Effector memory CD8-positive, alpha-beta T cell (primary cell): Measurements from ENCODE around the gene ADARB1.

Experiments
- ATAC-seq: fragments of 150-1000 bp; cut with Tn5 transposase; replicated peaks from 2 replicates; pipeline ENCODE4 v1.10.0; 2021; ENCODE audit warnings: mild to moderate bottlenecking, moderate library complexity
- DNase-seq, 3 experiments: peaks; one replicate each; pipeline ENCODE4 v3.0.0; 2021
- H3K27ac Mint-ChIP-seq, 2 donors: one replicate each; pipeline ENCODE4 v1.8.0; 2022; ENCODE audit warnings: mild to moderate bottlenecking in 2 of 2, mixed read lengths in 2 of 2, moderate library complexity in 2 of 2
- H3K27me3 Mint-ChIP-seq, 2 donors: one replicate each; pipeline ENCODE4 v1.8.0; 2022; ENCODE audit warnings: mixed read lengths in 2 of 2
- H3K36me3 Mint-ChIP-seq: one replicate; pipeline ENCODE4 v1.8.0; 2022; ENCODE audit warnings: mild to moderate bottlenecking, moderate library complexity, mixed read lengths; ENCODE audit not compliant: insufficient read depth
- H3K4me1 Mint-ChIP-seq, 2 donors: one replicate each; pipeline ENCODE4 v1.8.0; 2022; ENCODE audit warnings: low read depth in 2 of 2, mixed read lengths in 2 of 2
- H3K4me3 Mint-ChIP-seq, 2 donors: one replicate each; pipeline ENCODE4 v1.8.0; 2022; ENCODE audit warnings: mild to moderate bottlenecking in 2 of 2, mixed read lengths in 2 of 2, moderate library complexity in 2 of 2
- H3K9me3 Mint-ChIP-seq, 2 donors: one replicate each; pipeline ENCODE4 v1.8.0; 2022; ENCODE audit warnings: mixed read lengths in 2 of 2

The ADARB1 gene

DNA sequence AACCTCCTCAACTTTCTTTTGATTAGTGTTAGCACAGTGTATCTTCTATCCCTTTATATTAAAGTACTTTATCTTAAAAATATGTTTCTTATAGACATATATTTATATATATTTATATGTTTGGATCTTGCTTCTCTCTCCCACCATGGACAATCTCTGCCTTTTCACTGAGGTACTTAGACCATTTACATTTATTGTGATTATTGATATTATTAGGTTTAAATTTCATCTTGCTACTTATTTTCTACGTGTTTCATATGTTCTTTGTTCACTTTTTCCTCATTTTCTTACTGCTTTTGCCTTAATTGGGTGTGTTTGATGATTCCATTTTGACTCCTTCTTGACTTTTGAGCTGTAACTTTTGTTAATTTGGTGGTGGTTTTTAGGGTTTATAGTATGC lies 142.6 kb downstream of the ADARB1 start:
- Mint-ChIP-seq H3K9me3 (peaks cover 3 to 9% of the 10 kb centered on the region in 2 donors), H3K27me3 (no peaks in the 10 kb centered on the region), H3K36me3 (peaks cover 12% of the 10 kb centered on the region), H3K4me3 (no peak overlapping the region), H3K27ac (peak overlapping the region in 1 of 2 donors; percentile 75), H3K4me1 (peaks cover 2 to 7% of the 10 kb centered on the region in 2 donors)
- ATAC-seq (no peak), DNase-seq (no peak)

GRCh38 chr21:45219517-45219916 lies 145.1 kb downstream of the ADARB1 start:
- ATAC-seq (no peak), DNase-seq (no peak)
- H3K9me3 Mint-ChIP-seq: peaks cover 3 to 9% of the 10 kb centered on the region in 2 donors
- no peak overlapping the region for H3K27ac Mint-ChIP-seq
- H3K36me3 Mint-ChIP-seq: peaks cover 23% of the 10 kb centered on the region
- H3K4me1 Mint-ChIP-seq: peaks cover 8 to 13% of the 10 kb centered on the region in 2 donors
- no peak overlapping the region for H3K4me3 Mint-ChIP-seq
- no peaks in the 10 kb centered on the region for H3K27me3 Mint-ChIP-seq

DNA sequence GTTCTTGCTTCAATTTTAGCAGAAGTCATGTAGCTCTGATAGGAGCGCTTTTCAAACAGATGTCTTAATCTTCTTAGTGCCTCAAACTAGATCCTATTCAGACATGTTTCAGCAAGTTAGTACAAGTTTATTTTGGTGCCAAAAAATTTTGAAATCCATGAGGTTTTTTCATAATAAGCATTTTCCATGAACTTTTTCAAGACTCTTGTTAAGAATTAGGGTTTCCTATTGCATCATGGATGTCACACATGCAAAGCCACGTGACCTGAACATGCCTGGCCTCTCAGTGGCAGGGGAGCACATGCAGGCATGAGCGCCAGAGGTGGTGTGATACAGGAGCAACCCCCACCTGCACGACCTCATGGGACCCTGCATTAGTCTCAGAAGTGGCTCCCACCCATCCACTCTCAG lies 145.7 kb downstream of the ADARB1 start:
- Mint-ChIP-seq H3K36me3 (peaks cover 29% of the 10 kb centered on the region), H3K4me1 (peaks cover 13 to 18% of the 10 kb centered on the region in 2 donors), H3K9me3 (peaks cover 3 to 9% of the 10 kb centered on the region in 2 donors), H3K27ac (no peak overlapping the region), H3K27me3 (no peaks in the 10 kb centered on the region), H3K4me3 (no peak overlapping the region)
- ATAC-seq: no peak
- no peak for DNase-seq

- no peak for DNase-seq
- no peak overlapping the region for H3K4me3 Mint-ChIP-seq
- H3K9me3 Mint-ChIP-seq: peaks cover 3 to 9% of the 10 kb centered on the region in 2 donors
- peaks cover 16 to 25% of the 10 kb centered on the region in 2 donors for H3K4me1 Mint-ChIP-seq
- no peak for ATAC-seq
- peaks cover 32% of the 10 kb centered on the region for H3K36me3 Mint-ChIP-seq
- H3K27me3 Mint-ChIP-seq: no peaks in the 10 kb centered on the region
- H3K27ac Mint-ChIP-seq: peak overlapping the region in 1 of 2 donors; percentile 65
Measured at GRCh38 chr21:45220714-45221490, 146.5 kb downstream of the ADARB1 start.

DNA sequence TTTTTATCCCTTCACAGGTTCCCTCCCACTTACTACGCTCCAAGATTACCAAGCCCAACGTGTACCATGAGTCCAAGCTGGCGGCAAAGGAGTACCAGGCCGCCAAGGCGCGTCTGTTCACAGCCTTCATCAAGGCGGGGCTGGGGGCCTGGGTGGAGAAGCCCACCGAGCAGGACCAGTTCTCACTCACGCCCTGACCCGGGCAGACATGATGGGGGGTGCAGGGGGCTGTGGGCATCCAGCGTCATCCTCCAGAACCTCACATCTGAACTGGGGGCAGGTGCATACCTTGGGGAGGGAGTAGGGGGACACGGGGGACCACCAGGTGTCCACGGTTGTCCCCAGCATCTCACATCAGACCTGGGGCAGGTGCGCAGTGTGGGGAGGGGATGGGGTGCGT lies 147.6 kb downstream of the ADARB1 start:
- DNase-seq (no peak), ATAC-seq (no peak)
- H3K27me3 Mint-ChIP-seq: no peaks in the 10 kb centered on the region
- peak overlapping the region in 1 of 2 donors; percentile 53 for H3K27ac Mint-ChIP-seq
- peaks cover 27 to 36% of the 10 kb centered on the region in 2 donors for H3K4me1 Mint-ChIP-seq
- H3K9me3 Mint-ChIP-seq: peaks cover 3 to 5% of the 10 kb centered on the region in 2 donors
- H3K4me3 Mint-ChIP-seq: no peak overlapping the region
- peaks cover 38% of the 10 kb centered on the region for H3K36me3 Mint-ChIP-seq

DNA sequence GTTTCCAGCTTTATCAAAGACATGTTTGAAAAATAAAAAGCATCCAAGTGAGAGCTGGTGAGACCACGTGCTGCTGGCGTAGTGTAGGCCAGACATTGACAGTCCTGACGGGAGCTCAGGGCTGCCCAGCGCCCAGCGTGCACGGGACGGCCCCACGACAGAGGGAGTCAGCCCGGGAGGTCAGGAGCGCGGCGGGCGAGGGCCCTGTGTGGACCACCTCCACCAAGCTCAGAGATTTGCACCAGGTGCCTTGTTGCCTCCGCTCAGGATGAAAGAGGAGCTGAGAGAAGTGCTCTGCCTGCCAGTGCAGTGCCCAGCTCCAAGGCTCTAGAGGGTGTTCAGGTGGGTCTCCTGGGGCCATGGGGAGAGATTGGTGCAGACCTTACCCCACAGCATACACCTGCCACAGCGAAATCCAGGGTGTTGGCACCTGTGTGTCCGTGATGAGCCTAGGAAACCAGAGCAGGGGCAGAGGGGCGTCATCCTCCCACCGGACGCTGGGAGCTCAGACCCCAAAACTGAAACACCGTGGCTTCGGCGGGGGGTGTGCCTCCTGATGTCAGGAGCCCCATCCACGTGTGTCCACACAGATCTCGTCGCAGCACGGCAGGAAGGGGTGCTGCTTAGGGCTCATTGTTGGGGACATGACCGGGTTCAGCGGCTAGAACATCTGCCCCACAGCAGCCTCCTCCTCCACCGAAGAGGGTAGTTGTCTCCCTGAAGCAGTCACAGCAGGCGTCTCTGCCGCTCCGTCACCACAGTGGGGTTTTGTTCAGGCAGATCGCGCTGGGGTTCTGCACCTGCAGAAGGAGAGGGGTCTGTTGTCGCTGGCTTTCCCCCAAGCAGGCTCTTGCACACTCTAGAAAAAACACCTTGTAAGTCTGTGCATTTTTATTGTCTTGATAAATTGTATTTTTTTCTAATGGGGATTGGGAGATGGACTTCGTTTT lies 149.1 kb downstream of the ADARB1 start:
- H3K27me3 Mint-ChIP-seq: no peaks in the 10 kb centered on the region
- H3K4me3 Mint-ChIP-seq: peak overlapping the region; percentile 85 to 88
- peaks cover 39 to 43% of the 10 kb centered on the region in 2 donors for H3K4me1 Mint-ChIP-seq
- no peaks in the 10 kb centered on the region for H3K9me3 Mint-ChIP-seq
- peaks cover 35% of the 10 kb centered on the region for H3K36me3 Mint-ChIP-seq
- peak overlapping the region; percentile 98 for H3K27ac Mint-ChIP-seq
- DNase-seq: peak; percentile 26 to 35 (median 30)
- no peak for ATAC-seq

GRCh38 chr21:45224189-45224938 lies 150.0 kb downstream of the ADARB1 start:
- Mint-ChIP-seq H3K27ac (peak overlapping the region; percentile 98), H3K27me3 (no peaks in the 10 kb centered on the region), H3K4me1 (peaks cover 45 to 50% of the 10 kb centered on the region in 2 donors), H3K9me3 (no peaks in the 10 kb centered on the region), H3K4me3 (peak overlapping the region; percentile 85 to 88), H3K36me3 (peaks cover 33% of the 10 kb centered on the region)
- peak; percentile 59 for ATAC-seq
- DNase-seq: peak; percentile 65 to 75 (median 69)

- peaks cover 45 to 50% of the 10 kb centered on the region in 2 donors for H3K4me1 Mint-ChIP-seq
- no peaks in the 10 kb centered on the region for H3K27me3 Mint-ChIP-seq
- H3K4me3 Mint-ChIP-seq: peak overlapping the region; percentile 85 to 88
- no peak for ATAC-seq
- H3K27ac Mint-ChIP-seq: peak overlapping the region; percentile 98
- no peaks in the 10 kb centered on the region for H3K9me3 Mint-ChIP-seq
- H3K36me3 Mint-ChIP-seq: peaks cover 33% of the 10 kb centered on the region
- no peak for DNase-seq
Measured at GRCh38 chr21:45225041-45225740, 150.8 kb downstream of the ADARB1 start.

- Mint-ChIP-seq H3K36me3 (peaks cover 32% of the 10 kb centered on the region), H3K27me3 (no peaks in the 10 kb centered on the region), H3K9me3 (no peaks in the 10 kb centered on the region), H3K4me3 (peak overlapping the region; percentile 67 to 88), H3K27ac (peak overlapping the region; percentile 98), H3K4me1 (peaks cover 45 to 50% of the 10 kb centered on the region in 2 donors)
- no peak for ATAC-seq
- no peak for DNase-seq
Measured at GRCh38 chr21:45225741-45226327, 151.5 kb downstream of the ADARB1 start.

- Mint-ChIP-seq H3K36me3 (peaks cover 29% of the 10 kb centered on the region), H3K4me3 (peak overlapping the region; percentile 67 to 73), H3K27ac (peak overlapping the region; percentile 85 to 91), H3K4me1 (peaks cover 43 to 51% of the 10 kb centered on the region in 2 donors), H3K9me3 (no peaks in the 10 kb centered on the region), H3K27me3 (peaks cover 0 to 1% of the 10 kb centered on the region in 2 donors)
- peak; percentile 28 for ATAC-seq
- peak; percentile 45 to 49 (median 48) for DNase-seq
Measured at GRCh38 chr21:45226540-45227326, 152.4 kb downstream of the ADARB1 start.

DNA sequence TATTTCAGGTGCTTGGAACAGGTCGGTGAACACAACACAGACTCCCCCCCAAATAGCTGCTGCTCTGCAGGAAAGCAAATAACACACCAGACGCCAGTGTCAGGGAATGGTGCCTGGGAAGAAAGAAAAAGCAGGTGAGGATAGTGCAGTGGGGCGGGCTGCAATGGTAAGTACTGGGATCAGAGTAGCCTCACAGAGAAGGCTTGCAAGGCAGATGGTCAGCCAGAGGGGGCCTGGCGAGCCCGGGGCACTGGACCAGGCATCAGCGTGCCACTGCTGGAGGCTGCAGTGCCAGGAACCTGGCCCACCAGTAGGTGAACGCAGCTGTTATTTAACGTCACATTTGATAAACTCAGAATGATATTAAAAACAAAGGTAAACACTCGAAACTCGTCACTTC lies 153.4 kb downstream of the ADARB1 start:
- peak overlapping the region; percentile 85 to 91 for H3K27ac Mint-ChIP-seq
- H3K4me3 Mint-ChIP-seq: peak overlapping the region; percentile 67 to 73
- no peak for ATAC-seq
- peaks cover 0 to 5% of the 10 kb centered on the region in 2 donors for H3K27me3 Mint-ChIP-seq
- no peak for DNase-seq
- peaks cover 29% of the 10 kb centered on the region for H3K36me3 Mint-ChIP-seq
- no peaks in the 10 kb centered on the region for H3K9me3 Mint-ChIP-seq
- peaks cover 49 to 54% of the 10 kb centered on the region in 2 donors for H3K4me1 Mint-ChIP-seq
